ENCODE data around the gene FAM216B. TPM values are rescaled to one million over a fixed set of nuclear protein-coding genes. Genes with fewer than 3 reads are reported as not detected.
"Not testable (repeated sequence)": the region's sequence is repeated elsewhere in the genome, so short reads cannot be mapped to it uniquely, and the experiment has no call there.

FAM216B gene
- total RNA-seq, 1 donor from 2014 or later = not detected

- H3K4me3 Mint-ChIP-seq (ENCODE audit: unreplicated experiment) = no peak overlapping the region
- peaks cover 5% of the 10 kb centered on the region for H3K9me3 Mint-ChIP-seq (ENCODE audit: unreplicated experiment)
- TF ChIP-seq, protein P1, sequence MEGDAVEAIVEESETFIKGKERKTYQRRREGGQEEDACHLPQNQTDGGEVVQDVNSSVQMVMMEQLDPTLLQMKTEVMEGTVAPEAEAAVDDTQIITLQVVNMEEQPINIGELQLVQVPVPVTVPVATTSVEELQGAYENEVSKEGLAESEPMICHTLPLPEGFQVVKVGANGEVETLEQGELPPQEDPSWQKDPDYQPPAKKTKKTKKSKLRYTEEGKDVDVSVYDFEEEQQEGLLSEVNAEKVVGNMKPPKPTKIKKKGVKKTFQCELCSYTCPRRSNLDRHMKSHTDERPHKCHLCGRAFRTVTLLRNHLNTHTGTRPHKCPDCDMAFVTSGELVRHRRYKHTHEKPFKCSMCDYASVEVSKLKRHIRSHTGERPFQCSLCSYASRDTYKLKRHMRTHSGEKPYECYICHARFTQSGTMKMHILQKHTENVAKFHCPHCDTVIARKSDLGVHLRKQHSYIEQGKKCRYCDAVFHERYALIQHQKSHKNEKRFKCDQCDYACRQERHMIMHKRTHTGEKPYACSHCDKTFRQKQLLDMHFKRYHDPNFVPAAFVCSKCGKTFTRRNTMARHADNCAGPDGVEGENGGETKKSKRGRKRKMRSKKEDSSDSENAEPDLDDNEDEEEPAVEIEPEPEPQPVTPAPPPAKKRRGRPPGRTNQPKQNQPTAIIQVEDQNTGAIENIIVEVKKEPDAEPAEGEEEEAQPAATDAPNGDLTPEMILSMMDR (IDR thresholded peaks at IDR 0.05; ENCODE audit: partially characterized antibody, unreplicated experiment) = no peak
- no peak for DNase-seq
- no peaks in the 10 kb centered on the region for H3K36me3 Mint-ChIP-seq (ENCODE audit: unreplicated experiment)
- no peak overlapping the region for H3K27ac Mint-ChIP-seq (ENCODE audit: unreplicated experiment)
- no peaks in the 10 kb centered on the region for H3K27me3 Mint-ChIP-seq (ENCODE audit: unreplicated experiment)
- no peaks in the 10 kb centered on the region for H3K4me1 Mint-ChIP-seq (ENCODE audit: low read depth, unreplicated experiment)
These were observed 11.7 kb upstream of the FAM216B start for GRCh38 chr13:42769650-42770049.

DNA sequence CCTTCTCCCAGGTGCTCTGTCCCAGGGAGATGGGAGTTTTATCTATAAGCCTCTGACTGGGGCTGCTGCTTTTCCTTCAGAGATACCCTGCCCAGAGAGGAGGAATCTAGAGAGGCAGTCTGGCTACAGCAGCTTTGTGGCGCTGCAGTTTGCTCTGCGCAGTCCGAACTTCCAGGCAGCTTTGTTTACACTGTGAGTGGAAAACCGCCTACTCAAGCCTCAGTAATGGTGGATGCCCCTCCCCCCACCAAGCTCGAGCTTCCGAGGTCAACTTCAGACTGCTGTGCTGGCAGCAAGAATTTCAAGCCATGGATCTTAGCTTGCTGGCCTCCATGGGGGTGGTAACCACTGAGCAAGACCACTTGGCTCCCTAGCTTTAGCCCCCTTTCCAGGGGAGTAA lies 4.8 kb upstream of the FAM216B start:
- not testable (repeated sequence) for H3K4me3 Mint-ChIP-seq (ENCODE audit: unreplicated experiment); H3K9me3 Mint-ChIP-seq (ENCODE audit: unreplicated experiment); H3K27ac Mint-ChIP-seq (ENCODE audit: unreplicated experiment); H3K27me3 Mint-ChIP-seq (ENCODE audit: unreplicated experiment); H3K36me3 Mint-ChIP-seq (ENCODE audit: unreplicated experiment); DNase-seq
- peaks cover 12% of the 10 kb centered on the region for H3K4me1 Mint-ChIP-seq (ENCODE audit: low read depth, unreplicated experiment)

- peaks cover 4% of the 10 kb centered on the region for H3K9me3 Mint-ChIP-seq (ENCODE audit: unreplicated experiment)
- H3K4me1 Mint-ChIP-seq (ENCODE audit: low read depth, unreplicated experiment) = peaks cover 12% of the 10 kb centered on the region
- H3K27me3 Mint-ChIP-seq (ENCODE audit: unreplicated experiment) = peaks cover 2% of the 10 kb centered on the region
- no peak overlapping the region for H3K27ac Mint-ChIP-seq (ENCODE audit: unreplicated experiment)
- peaks cover 7% of the 10 kb centered on the region for H3K36me3 Mint-ChIP-seq (ENCODE audit: unreplicated experiment)
- no peak overlapping the region for H3K4me3 Mint-ChIP-seq (ENCODE audit: unreplicated experiment)
- TF ChIP-seq, protein P1 (IDR thresholded peaks at IDR 0.05; ENCODE audit: partially characterized antibody, unreplicated experiment) = no peak
- DNase-seq = no peak
These were observed 3.9 kb upstream of the FAM216B start for GRCh38 chr13:42777467-42777866.

- Mint-ChIP-seq H3K4me3 (ENCODE audit: unreplicated experiment) (no peak overlapping the region), H3K9me3 (ENCODE audit: unreplicated experiment) (peaks cover 1% of the 10 kb centered on the region), H3K27ac (ENCODE audit: unreplicated experiment) (peak overlapping the region; percentile 56), H3K36me3 (ENCODE audit: unreplicated experiment) (peaks cover 7% of the 10 kb centered on the region), H3K4me1 (ENCODE audit: low read depth, unreplicated experiment) (peaks cover 12% of the 10 kb centered on the region), H3K27me3 (ENCODE audit: unreplicated experiment) (peaks cover 2% of the 10 kb centered on the region)
- DNase-seq = no peak
- TF ChIP-seq, protein P1 (IDR thresholded peaks at IDR 0.05; ENCODE audit: partially characterized antibody, unreplicated experiment) = no peak
These were observed 1.3 kb upstream of the FAM216B start for GRCh38 chr13:42780044-42780443.

DNA sequence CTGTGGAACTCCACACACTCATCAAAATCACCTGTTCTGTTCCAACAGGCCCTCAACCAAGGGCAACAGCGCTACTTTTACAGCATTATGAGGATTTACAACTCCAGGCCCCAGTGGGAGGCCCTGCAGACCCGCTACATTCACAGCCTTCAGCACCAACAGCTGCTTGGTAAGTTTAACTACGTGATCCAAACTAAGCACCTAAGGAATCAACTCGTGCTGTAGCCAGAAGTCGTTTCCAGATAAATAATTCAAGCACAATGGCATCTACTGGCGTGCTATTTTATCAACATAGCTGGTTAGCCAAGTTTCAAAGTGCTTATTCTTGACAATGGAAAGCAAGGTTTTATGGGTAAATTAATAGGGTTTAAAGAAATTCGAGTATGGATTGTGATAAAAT lies 5.3 kb downstream of the FAM216B start:
- H3K27me3 Mint-ChIP-seq (ENCODE audit: unreplicated experiment) = no peaks in the 10 kb centered on the region
- H3K27ac Mint-ChIP-seq (ENCODE audit: unreplicated experiment) = no peak overlapping the region
- no peaks in the 10 kb centered on the region for H3K4me1 Mint-ChIP-seq (ENCODE audit: low read depth, unreplicated experiment)
- H3K9me3 Mint-ChIP-seq (ENCODE audit: unreplicated experiment) = no peaks in the 10 kb centered on the region
- H3K4me3 Mint-ChIP-seq (ENCODE audit: unreplicated experiment) = no peak overlapping the region
- DNase-seq = no peak
- TF ChIP-seq, protein P1 (IDR thresholded peaks at IDR 0.05; ENCODE audit: partially characterized antibody, unreplicated experiment) = no peak
- H3K36me3 Mint-ChIP-seq (ENCODE audit: unreplicated experiment) = no peaks in the 10 kb centered on the region

GRCh38 chr13:42788601-42789000 lies 7.2 kb downstream of the FAM216B start:
- no peak overlapping the region for H3K27ac Mint-ChIP-seq (ENCODE audit: unreplicated experiment)
- H3K36me3 Mint-ChIP-seq (ENCODE audit: unreplicated experiment) = no peaks in the 10 kb centered on the region
- no peak for DNase-seq
- no peak overlapping the region for H3K4me3 Mint-ChIP-seq (ENCODE audit: unreplicated experiment)
- H3K27me3 Mint-ChIP-seq (ENCODE audit: unreplicated experiment) = no peaks in the 10 kb centered on the region
- H3K4me1 Mint-ChIP-seq (ENCODE audit: low read depth, unreplicated experiment) = no peaks in the 10 kb centered on the region
- no peaks in the 10 kb centered on the region for H3K9me3 Mint-ChIP-seq (ENCODE audit: unreplicated experiment)
- TF ChIP-seq, protein P1 (IDR thresholded peaks at IDR 0.05; ENCODE audit: partially characterized antibody, unreplicated experiment) = no peak
